ENCODE measurements around the gene FLT1. TPM values are rescaled to one million over a fixed set of nuclear protein-coding genes. Genes with fewer than 3 reads are reported as not detected.

FLT1 gene
- total RNA-seq, 1 donor from 2014 or later: 46.0 TPM

DNA sequence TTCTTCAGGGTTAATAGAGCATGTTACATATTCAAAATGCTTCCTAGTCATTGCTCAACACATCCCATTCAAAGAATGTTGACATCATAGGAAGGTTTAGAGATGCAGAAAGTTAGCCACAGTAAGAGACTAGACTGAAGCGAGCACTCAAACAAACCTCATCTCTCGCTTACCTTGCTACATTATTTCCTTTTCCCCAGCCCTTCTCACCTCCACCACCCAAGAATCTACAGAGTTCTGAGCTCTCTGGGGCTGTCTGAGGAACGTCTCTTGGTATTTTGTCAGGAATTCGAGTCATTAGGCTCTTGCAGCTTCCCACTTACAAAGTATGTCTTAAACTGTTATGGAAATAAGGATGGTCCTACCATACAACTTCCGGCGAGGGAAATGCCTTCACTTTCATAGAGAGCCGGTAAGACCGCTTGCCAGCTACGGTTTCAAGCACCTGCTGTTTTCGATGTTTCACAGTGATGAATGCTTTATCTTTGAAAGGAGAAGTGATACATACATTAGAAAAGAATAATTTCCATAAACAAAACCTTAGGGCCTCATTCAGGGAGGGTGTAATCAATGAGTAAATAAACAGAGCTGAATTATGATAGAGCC lies 65.1 kb downstream of the FLT1 start:
- TF ChIP-seq, protein P1, sequence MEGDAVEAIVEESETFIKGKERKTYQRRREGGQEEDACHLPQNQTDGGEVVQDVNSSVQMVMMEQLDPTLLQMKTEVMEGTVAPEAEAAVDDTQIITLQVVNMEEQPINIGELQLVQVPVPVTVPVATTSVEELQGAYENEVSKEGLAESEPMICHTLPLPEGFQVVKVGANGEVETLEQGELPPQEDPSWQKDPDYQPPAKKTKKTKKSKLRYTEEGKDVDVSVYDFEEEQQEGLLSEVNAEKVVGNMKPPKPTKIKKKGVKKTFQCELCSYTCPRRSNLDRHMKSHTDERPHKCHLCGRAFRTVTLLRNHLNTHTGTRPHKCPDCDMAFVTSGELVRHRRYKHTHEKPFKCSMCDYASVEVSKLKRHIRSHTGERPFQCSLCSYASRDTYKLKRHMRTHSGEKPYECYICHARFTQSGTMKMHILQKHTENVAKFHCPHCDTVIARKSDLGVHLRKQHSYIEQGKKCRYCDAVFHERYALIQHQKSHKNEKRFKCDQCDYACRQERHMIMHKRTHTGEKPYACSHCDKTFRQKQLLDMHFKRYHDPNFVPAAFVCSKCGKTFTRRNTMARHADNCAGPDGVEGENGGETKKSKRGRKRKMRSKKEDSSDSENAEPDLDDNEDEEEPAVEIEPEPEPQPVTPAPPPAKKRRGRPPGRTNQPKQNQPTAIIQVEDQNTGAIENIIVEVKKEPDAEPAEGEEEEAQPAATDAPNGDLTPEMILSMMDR (IDR thresholded peaks at IDR 0.05): no peak
- no peaks in the 10 kb centered on the region for H3K27me3 ChIP-seq
- DNase-seq (ENCODE audit: low spot score in 2 of 2): no peak
- H3K36me3 ChIP-seq: no peaks in the 10 kb centered on the region
- H3K4me3 ChIP-seq: no peak overlapping the region
- intact Hi-C loops (cut with DNase I): no loop called here
- H3K9me3 ChIP-seq: no peaks in the 10 kb centered on the region
- H3K27ac ChIP-seq: no peak overlapping the region
- H3K4me1 ChIP-seq: no peaks in the 10 kb centered on the region

DNA sequence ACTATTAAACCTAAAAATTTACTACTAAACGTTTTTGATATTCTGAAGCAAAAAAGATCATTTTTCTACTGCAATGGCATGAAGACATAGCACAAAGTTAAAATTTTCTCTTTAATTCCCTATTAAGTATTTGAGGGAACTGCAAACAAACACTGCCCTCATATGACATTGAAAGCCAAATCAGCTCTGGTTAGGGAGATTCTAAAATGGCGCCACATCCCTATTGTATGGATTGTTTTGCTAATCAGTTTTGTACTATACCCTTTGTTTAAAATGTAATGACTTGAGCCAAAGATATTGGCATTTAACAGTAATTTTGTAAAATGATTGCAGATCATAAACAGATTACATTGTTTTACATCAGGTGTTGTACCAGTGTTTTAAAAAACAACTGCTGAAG lies 65.8 kb downstream of the FLT1 start:
- intact Hi-C loops (cut with DNase I): no loop called here
- H3K27ac ChIP-seq: no peak overlapping the region
- no peak for DNase-seq (ENCODE audit: low spot score in 2 of 2)
- no peaks in the 10 kb centered on the region for H3K4me1 ChIP-seq
- H3K4me3 ChIP-seq: no peak overlapping the region
- no peaks in the 10 kb centered on the region for H3K36me3 ChIP-seq
- TF ChIP-seq, protein P1 (IDR thresholded peaks at IDR 0.05): no peak
- no peaks in the 10 kb centered on the region for H3K9me3 ChIP-seq
- no peaks in the 10 kb centered on the region for H3K27me3 ChIP-seq

DNA sequence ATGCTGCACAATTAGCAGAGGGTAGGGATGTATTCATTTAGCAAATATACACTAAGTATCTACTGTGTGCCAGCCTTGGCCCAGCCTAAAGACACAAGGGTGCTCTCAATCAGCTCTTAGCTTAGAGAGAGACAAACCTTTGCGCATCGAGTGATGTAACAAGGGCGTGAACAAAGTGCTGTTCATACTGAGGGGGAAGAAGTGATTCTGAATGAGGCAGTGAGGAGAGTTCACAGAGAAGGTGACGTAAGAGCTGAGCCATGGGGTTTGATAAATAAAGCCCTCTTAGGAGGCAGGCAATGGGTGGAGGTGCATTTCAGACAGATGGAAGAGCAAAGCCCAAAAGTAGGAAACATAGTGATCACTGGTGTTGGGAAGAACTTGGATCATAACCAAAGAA lies 68.5 kb downstream of the FLT1 start:
- Histone ChIP-seq H3K4me3 (no peak overlapping the region), H3K9me3 (no peaks in the 10 kb centered on the region), H3K27me3 (no peaks in the 10 kb centered on the region), H3K27ac (no peak overlapping the region), H3K36me3 (no peaks in the 10 kb centered on the region), H3K4me1 (no peaks in the 10 kb centered on the region)
- TF ChIP-seq, protein P1 (IDR thresholded peaks at IDR 0.05): no peak
- intact Hi-C loops (cut with DNase I): no loop called here
- DNase-seq (ENCODE audit: low spot score in 2 of 2): no peak

DNA sequence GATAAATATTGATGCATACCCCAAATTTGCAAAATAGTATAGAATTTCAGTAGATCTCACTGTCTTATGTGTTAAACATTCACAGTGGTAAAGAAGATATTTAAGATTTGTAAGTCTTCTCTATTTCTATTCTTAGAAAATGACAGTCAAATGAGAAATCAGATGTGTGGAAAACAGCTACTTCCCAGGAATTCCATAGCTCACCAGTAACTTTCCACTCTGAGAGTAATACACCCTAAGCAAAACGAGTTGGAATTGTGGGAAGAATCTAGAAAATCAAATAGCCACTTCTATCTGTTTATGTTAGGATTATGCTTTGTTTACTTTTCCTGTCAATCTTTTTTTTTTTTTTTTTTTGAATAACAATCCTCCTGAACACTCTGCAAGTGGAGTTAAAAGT lies 69.1 kb downstream of the FLT1 start:
- intact Hi-C loops (cut with DNase I): no loop called here
- H3K4me1 ChIP-seq: no peaks in the 10 kb centered on the region
- H3K27ac ChIP-seq: no peak overlapping the region
- DNase-seq (ENCODE audit: low spot score in 2 of 2): no peak
- no peak overlapping the region for H3K4me3 ChIP-seq
- TF ChIP-seq, protein P1 (IDR thresholded peaks at IDR 0.05): no peak
- H3K9me3 ChIP-seq: no peaks in the 10 kb centered on the region
- no peaks in the 10 kb centered on the region for H3K27me3 ChIP-seq
- no peaks in the 10 kb centered on the region for H3K36me3 ChIP-seq

DNA sequence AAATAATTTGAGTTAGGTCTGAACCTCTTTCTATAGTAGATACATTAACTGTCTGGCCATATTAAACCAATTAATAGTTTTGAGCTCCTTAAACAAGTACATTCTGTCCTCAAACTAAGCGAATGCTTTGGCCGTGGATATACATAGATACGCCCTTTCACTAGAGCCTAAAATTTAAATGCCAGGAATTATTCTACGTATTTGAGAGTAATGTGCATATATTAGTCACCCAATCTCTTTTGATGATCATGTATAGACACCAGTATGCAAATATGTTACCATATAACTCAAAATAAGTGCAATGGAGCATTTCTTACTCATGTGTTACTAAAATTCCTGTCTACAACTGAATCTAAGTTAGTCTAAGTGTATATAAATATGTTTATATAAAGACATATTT lies 70.4 kb downstream of the FLT1 start:
- no peaks in the 10 kb centered on the region for H3K36me3 ChIP-seq
- H3K27me3 ChIP-seq: no peaks in the 10 kb centered on the region
- H3K4me3 ChIP-seq: no peak overlapping the region
- no peaks in the 10 kb centered on the region for H3K9me3 ChIP-seq
- DNase-seq (ENCODE audit: low spot score in 2 of 2): no peak
- H3K4me1 ChIP-seq: no peaks in the 10 kb centered on the region
- intact Hi-C loops (cut with DNase I): no loop called here
- TF ChIP-seq, protein P1 (IDR thresholded peaks at IDR 0.05): no peak
- H3K27ac ChIP-seq: no peak overlapping the region

DNA sequence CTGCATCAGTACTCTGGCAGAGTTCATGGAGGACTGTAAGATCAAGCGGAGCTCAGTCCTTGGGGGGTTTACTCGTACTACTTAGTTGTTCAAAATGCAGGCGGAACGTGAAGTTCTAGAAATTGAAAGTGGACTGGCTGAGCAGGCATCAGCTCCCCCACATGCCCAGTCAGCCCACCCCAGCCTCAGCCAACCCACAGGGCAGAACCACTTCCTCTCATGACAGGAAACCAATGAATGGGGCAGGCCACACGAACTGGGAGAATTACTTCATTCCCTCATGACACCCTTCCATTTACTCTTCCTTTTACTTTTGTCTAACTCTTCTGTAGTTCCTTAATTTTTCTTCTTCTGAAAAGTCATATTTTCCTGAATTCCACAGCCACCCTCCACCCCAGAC lies 71.9 kb downstream of the FLT1 start:
- DNase-seq (ENCODE audit: low spot score in 2 of 2): peak; percentile 12 to 69
- no peak overlapping the region for H3K27ac ChIP-seq
- no peaks in the 10 kb centered on the region for H3K4me1 ChIP-seq
- no peak overlapping the region for H3K4me3 ChIP-seq
- H3K9me3 ChIP-seq: no peaks in the 10 kb centered on the region
- no peaks in the 10 kb centered on the region for H3K27me3 ChIP-seq
- TF ChIP-seq, protein P1 (IDR thresholded peaks at IDR 0.05): no peak
- intact Hi-C loops (cut with DNase I): no loop called here
- H3K36me3 ChIP-seq: no peaks in the 10 kb centered on the region

Measured in ascending aorta (tissue), 2 donors.